ENCODE measurements around the gene ATG2B. TPM values are rescaled to one million over a fixed set of nuclear protein-coding genes. Genes with fewer than 3 reads are reported as not detected.

ATG2B gene
- total RNA-seq, 1 donor from 2014 or later, result 14.1 TPM

DNA sequence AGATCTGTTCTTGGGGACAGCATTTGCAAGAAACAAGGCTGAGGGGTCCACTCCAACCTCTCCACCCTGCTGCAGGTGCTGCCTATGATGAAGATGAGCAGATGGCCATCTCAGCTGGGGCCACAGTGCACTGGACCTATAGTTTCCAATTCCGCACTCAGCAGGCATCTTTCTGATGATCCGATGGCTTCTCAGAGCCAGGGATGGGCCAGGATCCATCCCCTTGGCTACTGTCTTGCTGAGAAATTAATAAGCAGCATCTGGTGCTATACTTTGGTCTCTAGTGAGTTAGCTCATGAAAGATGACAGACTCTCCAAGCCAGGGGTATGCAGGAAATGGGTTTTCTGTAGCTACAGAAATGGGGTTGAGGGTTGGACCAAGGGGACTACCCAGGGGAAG, 125.5 kb downstream of the ATG2B start:
- Mint-ChIP-seq H3K9me3 (ENCODE audit: unreplicated experiment) (no peaks in the 10 kb centered on the region), H3K36me3 (ENCODE audit: low read depth, unreplicated experiment) (no peaks in the 10 kb centered on the region), H3K27ac (ENCODE audit: unreplicated experiment) (no peak overlapping the region), H3K4me3 (ENCODE audit: unreplicated experiment) (no peak overlapping the region), H3K4me1 (ENCODE audit: unreplicated experiment) (peaks cover 7% of the 10 kb centered on the region), H3K27me3 (ENCODE audit: unreplicated experiment) (peaks cover 2% of the 10 kb centered on the region)
- TF ChIP-seq, protein P1, sequence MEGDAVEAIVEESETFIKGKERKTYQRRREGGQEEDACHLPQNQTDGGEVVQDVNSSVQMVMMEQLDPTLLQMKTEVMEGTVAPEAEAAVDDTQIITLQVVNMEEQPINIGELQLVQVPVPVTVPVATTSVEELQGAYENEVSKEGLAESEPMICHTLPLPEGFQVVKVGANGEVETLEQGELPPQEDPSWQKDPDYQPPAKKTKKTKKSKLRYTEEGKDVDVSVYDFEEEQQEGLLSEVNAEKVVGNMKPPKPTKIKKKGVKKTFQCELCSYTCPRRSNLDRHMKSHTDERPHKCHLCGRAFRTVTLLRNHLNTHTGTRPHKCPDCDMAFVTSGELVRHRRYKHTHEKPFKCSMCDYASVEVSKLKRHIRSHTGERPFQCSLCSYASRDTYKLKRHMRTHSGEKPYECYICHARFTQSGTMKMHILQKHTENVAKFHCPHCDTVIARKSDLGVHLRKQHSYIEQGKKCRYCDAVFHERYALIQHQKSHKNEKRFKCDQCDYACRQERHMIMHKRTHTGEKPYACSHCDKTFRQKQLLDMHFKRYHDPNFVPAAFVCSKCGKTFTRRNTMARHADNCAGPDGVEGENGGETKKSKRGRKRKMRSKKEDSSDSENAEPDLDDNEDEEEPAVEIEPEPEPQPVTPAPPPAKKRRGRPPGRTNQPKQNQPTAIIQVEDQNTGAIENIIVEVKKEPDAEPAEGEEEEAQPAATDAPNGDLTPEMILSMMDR (IDR thresholded peaks at IDR 0.05; ENCODE audit: unreplicated experiment), result no peak
- DNase-seq (ENCODE audit: low spot score), result no peak

DNA sequence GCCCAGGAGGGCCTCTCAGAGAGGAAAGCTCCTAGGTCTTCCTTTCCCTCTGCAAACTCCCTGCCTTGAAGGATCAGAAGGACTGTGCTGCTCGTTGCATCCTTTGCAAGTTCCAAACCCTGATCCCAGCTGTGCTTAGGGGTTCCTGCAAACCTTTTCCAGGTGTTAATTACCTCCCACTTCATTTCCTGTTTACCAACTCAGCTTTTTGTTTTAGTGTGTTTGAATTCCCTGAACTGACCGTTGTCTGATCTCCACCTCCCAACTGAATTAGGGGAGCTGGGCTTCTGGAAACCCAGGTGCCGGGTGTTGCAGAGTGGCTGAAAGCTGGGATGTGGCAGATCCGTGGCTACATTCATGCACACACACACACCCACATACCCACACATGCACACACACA, 127.7 kb downstream of the ATG2B start:
- no peak for DNase-seq (ENCODE audit: low spot score)
- Mint-ChIP-seq H3K4me3 (ENCODE audit: unreplicated experiment) (no peak overlapping the region), H3K36me3 (ENCODE audit: low read depth, unreplicated experiment) (no peaks in the 10 kb centered on the region), H3K9me3 (ENCODE audit: unreplicated experiment) (no peaks in the 10 kb centered on the region), H3K4me1 (ENCODE audit: unreplicated experiment) (peaks cover 7% of the 10 kb centered on the region), H3K27me3 (ENCODE audit: unreplicated experiment) (peaks cover 2% of the 10 kb centered on the region), H3K27ac (ENCODE audit: unreplicated experiment) (no peak overlapping the region)
- TF ChIP-seq, protein P1 (IDR thresholded peaks at IDR 0.05; ENCODE audit: unreplicated experiment), result no peak

DNA sequence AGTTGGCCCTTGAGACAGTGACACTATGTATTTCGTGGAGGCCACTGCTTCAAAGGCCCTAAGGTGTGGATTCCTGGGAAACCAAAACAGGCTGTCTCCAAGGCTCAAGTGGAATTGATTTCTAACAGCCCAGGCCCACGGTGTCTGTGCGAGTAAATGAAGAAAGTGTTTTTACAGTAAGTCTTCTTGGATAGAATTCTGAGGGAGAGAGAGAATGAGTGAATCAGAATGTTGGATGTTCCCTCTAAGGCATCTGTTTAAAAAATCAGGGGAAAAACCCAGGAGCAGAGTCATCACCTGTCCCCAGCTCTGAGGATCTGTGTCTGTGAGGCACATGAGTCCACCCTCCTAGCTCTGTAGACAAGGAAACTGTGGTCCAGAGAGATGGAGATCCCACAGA, 129.5 kb downstream of the ATG2B start:
- H3K9me3 Mint-ChIP-seq (ENCODE audit: unreplicated experiment), result no peaks in the 10 kb centered on the region
- DNase-seq (ENCODE audit: low spot score), result no peak
- no peaks in the 10 kb centered on the region for H3K36me3 Mint-ChIP-seq (ENCODE audit: low read depth, unreplicated experiment)
- H3K27me3 Mint-ChIP-seq (ENCODE audit: unreplicated experiment), result peaks cover 2% of the 10 kb centered on the region
- no peak overlapping the region for H3K4me3 Mint-ChIP-seq (ENCODE audit: unreplicated experiment)
- H3K27ac Mint-ChIP-seq (ENCODE audit: unreplicated experiment), result no peak overlapping the region
- H3K4me1 Mint-ChIP-seq (ENCODE audit: unreplicated experiment), result peaks cover 7% of the 10 kb centered on the region
- TF ChIP-seq, protein P1 (IDR thresholded peaks at IDR 0.05; ENCODE audit: unreplicated experiment), result no peak

DNA sequence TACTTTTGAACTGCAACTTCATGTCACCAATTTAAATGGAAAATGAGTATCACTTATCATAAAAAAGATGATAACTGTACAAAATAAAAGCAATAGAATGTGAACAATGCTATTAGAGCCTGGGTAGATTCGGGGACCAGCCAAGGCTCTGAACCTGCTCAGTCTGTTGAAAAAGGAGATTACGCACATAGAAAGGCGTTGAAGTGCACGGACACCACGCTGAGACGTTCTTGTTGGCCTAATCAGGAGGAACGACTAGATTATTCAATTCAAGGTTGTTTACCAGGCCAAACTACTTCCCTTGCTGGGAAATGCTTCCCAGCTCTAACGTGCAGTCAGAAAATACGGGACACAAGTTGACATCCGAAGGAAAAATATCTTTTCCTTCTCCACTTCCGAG, 130.6 kb downstream of the ATG2B start:
- TF ChIP-seq, protein P1 (IDR thresholded peaks at IDR 0.05; ENCODE audit: unreplicated experiment), result no peak
- peaks cover 2% of the 10 kb centered on the region for H3K9me3 Mint-ChIP-seq (ENCODE audit: unreplicated experiment)
- peaks cover 7% of the 10 kb centered on the region for H3K4me1 Mint-ChIP-seq (ENCODE audit: unreplicated experiment)
- H3K36me3 Mint-ChIP-seq (ENCODE audit: low read depth, unreplicated experiment), result no peaks in the 10 kb centered on the region
- no peak overlapping the region for H3K4me3 Mint-ChIP-seq (ENCODE audit: unreplicated experiment)
- DNase-seq (ENCODE audit: low spot score), result no peak
- H3K27me3 Mint-ChIP-seq (ENCODE audit: unreplicated experiment), result peaks cover 2% of the 10 kb centered on the region
- H3K27ac Mint-ChIP-seq (ENCODE audit: unreplicated experiment), result no peak overlapping the region

DNA sequence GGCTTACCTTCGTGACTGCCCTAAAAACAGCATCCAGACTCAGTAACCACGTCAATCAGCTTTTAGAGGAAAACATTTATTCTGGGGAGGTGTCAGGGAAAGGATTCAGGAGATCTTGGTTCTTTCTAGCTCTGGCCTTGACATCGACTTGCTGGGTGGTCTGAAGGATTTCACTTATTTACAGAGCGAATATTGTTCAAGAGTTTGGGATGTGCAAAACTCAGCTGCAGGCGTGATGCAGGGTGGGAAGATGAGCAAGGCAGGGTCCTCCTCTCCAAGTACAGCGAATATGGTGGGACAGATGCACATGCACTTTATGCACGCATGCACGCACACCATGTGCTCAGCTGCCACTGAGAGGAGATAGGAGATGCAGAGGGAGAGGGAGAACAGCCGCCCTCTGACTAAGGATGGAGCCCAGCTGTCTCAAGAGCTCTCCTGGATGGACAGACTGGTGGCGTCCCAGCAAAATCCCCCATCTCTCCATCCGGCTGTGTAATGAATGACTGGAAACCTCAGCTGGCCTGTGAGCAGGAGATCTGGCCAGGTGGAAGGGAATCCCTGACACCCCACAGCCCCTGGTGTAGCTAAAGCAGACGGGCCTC, 131.5 kb downstream of the ATG2B start:
- TF ChIP-seq, protein P1 (IDR thresholded peaks at IDR 0.05; ENCODE audit: unreplicated experiment), result no peak
- peaks cover 4% of the 10 kb centered on the region for H3K9me3 Mint-ChIP-seq (ENCODE audit: unreplicated experiment)
- H3K4me1 Mint-ChIP-seq (ENCODE audit: unreplicated experiment), result peaks cover 7% of the 10 kb centered on the region
- H3K27ac Mint-ChIP-seq (ENCODE audit: unreplicated experiment), result no peak overlapping the region
- H3K4me3 Mint-ChIP-seq (ENCODE audit: unreplicated experiment), result no peak overlapping the region
- DNase-seq (ENCODE audit: low spot score), result no peak
- H3K27me3 Mint-ChIP-seq (ENCODE audit: unreplicated experiment), result peaks cover 2% of the 10 kb centered on the region
- no peaks in the 10 kb centered on the region for H3K36me3 Mint-ChIP-seq (ENCODE audit: low read depth, unreplicated experiment)
